Measurements from ENCODE around the gene MBTD1. TPM values are rescaled to one million over a fixed set of nuclear protein-coding genes. Genes with fewer than 3 reads are reported as not detected.
"Not testable (repeated sequence)": the region's sequence is repeated elsewhere in the genome, so short reads cannot be mapped to it uniquely, and the experiment has no call there.

The MBTD1 gene
- total and polyA plus RNA-seq, 9 of the 15 experiments (the other 6 are each of a cell fraction or from before 2014, with no cell fraction given) = 2.1 to 26.3 (median 13.3) TPM

DNA sequence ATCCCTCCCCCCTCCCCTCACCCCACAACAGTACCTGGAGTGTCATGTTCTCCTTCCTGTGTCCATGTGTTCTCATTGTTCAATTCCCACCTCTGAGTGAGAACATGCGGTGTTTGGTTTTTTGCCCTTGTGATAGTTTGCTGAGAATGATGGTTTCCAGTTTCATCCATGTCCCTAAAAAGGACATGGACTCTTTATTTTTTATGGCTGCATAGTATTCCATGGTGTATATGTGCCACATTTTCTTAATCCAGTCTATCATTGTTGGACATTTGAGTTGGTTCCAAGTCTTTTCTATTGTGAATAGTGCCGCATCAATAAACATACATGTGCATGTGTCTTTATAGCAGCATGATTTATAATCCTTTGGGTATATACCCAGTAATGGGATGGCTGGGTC is 34.5 kb upstream of the MBTD1 start:
- in situ Hi-C loops (cut with MboI); H3K9ac ChIP-seq (ENCODE audit: insufficient read depth in 1 of 2, low read depth in 2 of 2, low read length in 2 of 2); intact Hi-C loops (cut with micrococcal nuclease); FAIRE-seq; CTCF ChIA-PET (ENCODE audit: low intra/inter-chr PET ratio); H2AFZ ChIP-seq (ENCODE audit: low read depth, low read length); ATAC-seq; H3K9me1 ChIP-seq (ENCODE audit: control insufficient read depth, insufficient read depth, low read length); H3K4me2 ChIP-seq (ENCODE audit: insufficient read depth, low read length); H3K9me3 ChIP-seq (replicated peaks; ENCODE audit: control insufficient read depth, insufficient read depth, low read depth, low read length); BruUV-seq (replicated peaks); H4K20me1 ChIP-seq (replicated peaks; ENCODE audit: control insufficient read depth, insufficient read depth, low read length); H3K27me3 ChIP-seq (ENCODE audit: control insufficient read depth in 2 of 2, insufficient read depth in 2 of 2, low read length in 2 of 2); H3K27ac ChIP-seq (ENCODE audit: extremely low read depth, low read depth, low read length); POLR2A ChIA-PET; DNase-seq (ENCODE audit: extremely low read depth in 1 of 4, low spot score in 3 of 4); H3K79me2 ChIP-seq (ENCODE audit: control insufficient read depth, insufficient read depth, low read length); H3K4me3 ChIP-seq; H3K4me1 ChIP-seq (replicated peaks in 1 of 2; ENCODE audit: control insufficient read depth in 2 of 2, insufficient read depth in 2 of 2, low read length in 2 of 2): not testable (repeated sequence)
- peaks cover 67% of the 10 kb centered on the region for H3K36me3 ChIP-seq (ENCODE audit: control insufficient read depth, insufficient read depth, low read length)
- peak; percentile 33 for TF ChIP-seq ZNF146 (CRISPR knock-in tag; IDR thresholded peaks at IDR 0.05; ENCODE audit: unreplicated experiment)
- 100% methylated on average over 2 of the region's 2 CpGs for WGBS (ENCODE audit: insufficient coverage, low coverage, missing lambda C conversion rate)

DNA sequence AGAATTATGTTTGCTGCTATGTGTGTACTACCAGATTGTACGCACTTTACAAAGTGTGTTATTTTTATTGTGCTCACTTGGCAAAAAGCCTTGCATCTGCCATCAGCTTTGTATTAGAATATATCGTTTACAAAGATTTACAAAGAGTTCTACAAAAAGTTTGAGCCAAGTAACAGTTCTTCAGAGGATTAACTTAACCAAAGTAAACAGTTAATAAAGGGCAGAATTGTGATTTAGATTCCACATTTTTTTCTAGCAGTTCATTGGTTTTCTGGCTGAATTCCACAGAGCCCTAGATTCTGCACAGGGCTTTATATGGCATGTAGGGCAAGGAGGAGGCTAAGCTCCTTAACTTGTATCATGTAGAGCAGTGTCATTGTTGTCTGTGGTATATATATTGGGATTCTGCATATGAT is 29.9 kb upstream of the MBTD1 start:
- H3K79me2 ChIP-seq (ENCODE audit: control insufficient read depth, insufficient read depth, low read length) = no peaks in the 10 kb centered on the region
- no peaks in the 10 kb centered on the region for H3K9me3 ChIP-seq (replicated peaks; ENCODE audit: control insufficient read depth, insufficient read depth, low read depth, low read length)
- H3K4me3 ChIP-seq = no peak overlapping the region
- DNase-seq (ENCODE audit: extremely low read depth in 1 of 4, low spot score in 3 of 4) = no peak
- H4K20me1 ChIP-seq (replicated peaks; ENCODE audit: control insufficient read depth, insufficient read depth, low read length) = no peaks in the 10 kb centered on the region
- no peaks in the 10 kb centered on the region for H3K9me1 ChIP-seq (ENCODE audit: control insufficient read depth, insufficient read depth, low read length)
- TF ChIP-seq, protein P1, sequence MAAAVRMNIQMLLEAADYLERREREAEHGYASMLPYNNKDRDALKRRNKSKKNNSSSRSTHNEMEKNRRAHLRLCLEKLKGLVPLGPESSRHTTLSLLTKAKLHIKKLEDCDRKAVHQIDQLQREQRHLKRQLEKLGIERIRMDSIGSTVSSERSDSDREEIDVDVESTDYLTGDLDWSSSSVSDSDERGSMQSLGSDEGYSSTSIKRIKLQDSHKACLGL (CRISPR knock-in tag; IDR thresholded peaks at IDR 0.05; ENCODE audit: borderline replicate concordance, poor library complexity, severe bottlenecking) = no peak
- TF ChIP-seq, protein P2, sequence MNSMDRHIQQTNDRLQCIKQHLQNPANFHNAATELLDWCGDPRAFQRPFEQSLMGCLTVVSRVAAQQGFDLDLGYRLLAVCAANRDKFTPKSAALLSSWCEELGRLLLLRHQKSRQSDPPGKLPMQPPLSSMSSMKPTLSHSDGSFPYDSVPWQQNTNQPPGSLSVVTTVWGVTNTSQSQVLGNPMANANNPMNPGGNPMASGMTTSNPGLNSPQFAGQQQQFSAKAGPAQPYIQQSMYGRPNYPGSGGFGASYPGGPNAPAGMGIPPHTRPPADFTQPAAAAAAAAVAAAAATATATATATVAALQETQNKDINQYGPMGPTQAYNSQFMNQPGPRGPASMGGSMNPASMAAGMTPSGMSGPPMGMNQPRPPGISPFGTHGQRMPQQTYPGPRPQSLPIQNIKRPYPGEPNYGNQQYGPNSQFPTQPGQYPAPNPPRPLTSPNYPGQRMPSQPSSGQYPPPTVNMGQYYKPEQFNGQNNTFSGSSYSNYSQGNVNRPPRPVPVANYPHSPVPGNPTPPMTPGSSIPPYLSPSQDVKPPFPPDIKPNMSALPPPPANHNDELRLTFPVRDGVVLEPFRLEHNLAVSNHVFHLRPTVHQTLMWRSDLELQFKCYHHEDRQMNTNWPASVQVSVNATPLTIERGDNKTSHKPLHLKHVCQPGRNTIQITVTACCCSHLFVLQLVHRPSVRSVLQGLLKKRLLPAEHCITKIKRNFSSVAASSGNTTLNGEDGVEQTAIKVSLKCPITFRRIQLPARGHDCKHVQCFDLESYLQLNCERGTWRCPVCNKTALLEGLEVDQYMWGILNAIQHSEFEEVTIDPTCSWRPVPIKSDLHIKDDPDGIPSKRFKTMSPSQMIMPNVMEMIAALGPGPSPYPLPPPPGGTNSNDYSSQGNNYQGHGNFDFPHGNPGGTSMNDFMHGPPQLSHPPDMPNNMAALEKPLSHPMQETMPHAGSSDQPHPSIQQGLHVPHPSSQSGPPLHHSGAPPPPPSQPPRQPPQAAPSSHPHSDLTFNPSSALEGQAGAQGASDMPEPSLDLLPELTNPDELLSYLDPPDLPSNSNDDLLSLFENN (IDR thresholded peaks at IDR 0.05; ENCODE audit: low read depth in 2 of 2, low read length in 2 of 2) = no peak
- no peak for FAIRE-seq
- no peak for ATAC-seq
- 96% methylated on average over 2 of the region's 2 CpGs for WGBS (ENCODE audit: insufficient coverage, low coverage, missing lambda C conversion rate)
- intact Hi-C loops (cut with micrococcal nuclease) = no loop called here
- no peaks in the 10 kb centered on the region for H3K27me3 ChIP-seq (ENCODE audit: control insufficient read depth in 2 of 2, insufficient read depth in 2 of 2, low read length in 2 of 2)
- peaks cover 83% of the 10 kb centered on the region for H3K36me3 ChIP-seq (ENCODE audit: control insufficient read depth, insufficient read depth, low read length)
- H3K4me2 ChIP-seq (ENCODE audit: insufficient read depth, low read length) = no peak overlapping the region
- no TSS peak for BruUV-seq (replicated peaks)
- no peaks in the 10 kb centered on the region for H3K4me1 ChIP-seq (replicated peaks in 1 of 2; ENCODE audit: control insufficient read depth in 2 of 2, insufficient read depth in 2 of 2, low read length in 2 of 2)
- in situ Hi-C loops (cut with MboI) = no loop called here
- no peak overlapping the region for H3K27ac ChIP-seq (ENCODE audit: extremely low read depth, low read depth, low read length)
- H2AFZ ChIP-seq (ENCODE audit: low read depth, low read length) = no peak overlapping the region
- ChIA-PET CTCF (ENCODE audit: low intra/inter-chr PET ratio) (no interaction called here), POLR2A (interaction anchor here (2.3 kb wide), 1 partner anchor 8 kb away, joined by 7 read pairs; no protein-coding TSS in a partner anchor)
- H3K9ac ChIP-seq (ENCODE audit: insufficient read depth in 1 of 2, low read depth in 2 of 2, low read length in 2 of 2) = no peak overlapping the region
